Natural killer cell treated with Interleukin-12 subunit alpha and Interleukin-12 subunit beta and Interleukin-15 and Interleukin-18, amount 100 ng/mL, for 72 hours (primary cell): ENCODE results near the gene TRIM34. TPM values are rescaled to one million over a fixed set of nuclear protein-coding genes. Genes with fewer than 3 reads are reported as not detected.

Experiments used
- ATAC-seq, 2 donors: fragments of 150-1000 bp; cut with Tn5 transposase in 1 of 2; sonication (Bioruptor Pico), chemical (Tn5 transposase) in 1 of 2; 2 replicates each; pipeline ENCODE4 v1.10.0; 2021
- DNase-seq: peaks from one replicate; pipeline ENCODE4 v3.0.0; 2022; ENCODE audit warnings: low spot score
- H3K27ac Mint-ChIP-seq, 2 donors: 1 replicate in 1 of 2; 2 replicates in 1 of 2; pipeline ENCODE4 v1.8.0; 2022; ENCODE audit warnings: mixed read lengths in 2 of 2, mild to moderate bottlenecking in 1 of 2, moderate library complexity in 1 of 2
- H3K27me3 Mint-ChIP-seq, 2 donors: 1 replicate in 1 of 2; 2 replicates in 1 of 2; pipeline ENCODE4 v1.8.0; 2022; ENCODE audit warnings: mixed read lengths in 2 of 2
- H3K36me3 Mint-ChIP-seq: one replicate; pipeline ENCODE4 v1.8.0; 2022; ENCODE audit warnings: mixed read lengths
- H3K4me1 Mint-ChIP-seq, 2 donors: 1 replicate in 1 of 2; 2 replicates in 1 of 2; pipeline ENCODE4 v1.8.0; 2022; ENCODE audit warnings: low read depth in 2 of 2, mixed read lengths in 2 of 2, mild to moderate bottlenecking in 1 of 2
- H3K4me3 Mint-ChIP-seq: one replicate; pipeline ENCODE4 v1.8.0; 2022; ENCODE audit warnings: mixed read lengths
- H3K9me3 Mint-ChIP-seq: 2 replicates; pipeline ENCODE4 v1.8.0; 2022; ENCODE audit warnings: mixed read lengths
- total RNA-seq, 2 donors: library from RNA; stranded (reverse); gene quantifications; one replicate each; pipeline ENCODE4 v1.2.3, GENCODE V29; 2022

Gene TRIM34
- total RNA-seq, 2 donors from 2014 or later: 4.3 to 6.2 TPM

- no peaks in the 10 kb centered on the region for H3K4me1 Mint-ChIP-seq
- ATAC-seq: no peak
- no peaks in the 10 kb centered on the region for H3K9me3 Mint-ChIP-seq
- H3K27ac Mint-ChIP-seq: no peak overlapping the region
- no peak overlapping the region for H3K4me3 Mint-ChIP-seq
- DNase-seq: no peak
- no peaks in the 10 kb centered on the region for H3K27me3 Mint-ChIP-seq
- H3K36me3 Mint-ChIP-seq: no peaks in the 10 kb centered on the region
Measured at GRCh38 chr11:5603326-5603725, 21.5 kb upstream of the TRIM34 start.

- ATAC-seq (no peak), DNase-seq (no peak)
- no peak overlapping the region for H3K4me3 Mint-ChIP-seq
Measured at GRCh38 chr11:5604896-5605295, 19.9 kb upstream of the TRIM34 start.

GRCh38 chr11:5605849-5606248 lies 19.0 kb upstream of the TRIM34 start:
- no peaks in the 10 kb centered on the region for H3K9me3 Mint-ChIP-seq
- no peak overlapping the region for H3K4me3 Mint-ChIP-seq
- no peak overlapping the region for H3K27ac Mint-ChIP-seq
- DNase-seq (no peak), ATAC-seq (no peak)
- H3K27me3 Mint-ChIP-seq: no peaks in the 10 kb centered on the region
- H3K4me1 Mint-ChIP-seq: no peaks in the 10 kb centered on the region
- H3K36me3 Mint-ChIP-seq: no peaks in the 10 kb centered on the region

More at GRCh38 chr11:5604896-5605295, 19.9 kb upstream of the TRIM34 start:
- H3K36me3 Mint-ChIP-seq: no peaks in the 10 kb centered on the region
- H3K9me3 Mint-ChIP-seq: no peaks in the 10 kb centered on the region
- H3K27me3 Mint-ChIP-seq: no peaks in the 10 kb centered on the region
- H3K27ac Mint-ChIP-seq: no peak overlapping the region
- no peaks in the 10 kb centered on the region for H3K4me1 Mint-ChIP-seq

- no peak for ATAC-seq
- H3K36me3 Mint-ChIP-seq: no peaks in the 10 kb centered on the region
- H3K4me1 Mint-ChIP-seq: no peaks in the 10 kb centered on the region
- H3K27ac Mint-ChIP-seq: no peak overlapping the region
- H3K27me3 Mint-ChIP-seq: peaks cover 0 to 3% of the 10 kb centered on the region in 2 donors
- no peak overlapping the region for H3K4me3 Mint-ChIP-seq
- no peaks in the 10 kb centered on the region for H3K9me3 Mint-ChIP-seq
- no peak for DNase-seq
Measured at GRCh38 chr11:5608808-5609207, 16.0 kb upstream of the TRIM34 start.

GRCh38 chr11:5610446-5610845 lies 14.4 kb upstream of the TRIM34 start:
- Mint-ChIP-seq H3K27me3 (peaks cover 0 to 3% of the 10 kb centered on the region in 2 donors), H3K36me3 (no peaks in the 10 kb centered on the region), H3K9me3 (no peaks in the 10 kb centered on the region), H3K27ac (no peak overlapping the region), H3K4me1 (no peaks in the 10 kb centered on the region), H3K4me3 (no peak overlapping the region)
- DNase-seq (no peak), ATAC-seq (no peak)

- no peak overlapping the region for H3K4me3 Mint-ChIP-seq
- H3K9me3 Mint-ChIP-seq: no peaks in the 10 kb centered on the region
- ATAC-seq (no peak), DNase-seq (no peak)
- H3K27me3 Mint-ChIP-seq: peaks cover 0 to 3% of the 10 kb centered on the region in 2 donors
- H3K4me1 Mint-ChIP-seq: no peaks in the 10 kb centered on the region
- no peak overlapping the region for H3K27ac Mint-ChIP-seq
- no peaks in the 10 kb centered on the region for H3K36me3 Mint-ChIP-seq
Measured at GRCh38 chr11:5611627-5612026, 13.2 kb upstream of the TRIM34 start.

- Mint-ChIP-seq H3K27me3 (no peaks in the 10 kb centered on the region), H3K4me3 (no peak overlapping the region), H3K4me1 (peaks cover under 1 to 1% of the 10 kb centered on the region in 2 donors), H3K36me3 (no peaks in the 10 kb centered on the region), H3K27ac (no peak overlapping the region), H3K9me3 (no peaks in the 10 kb centered on the region)
- DNase-seq: no peak
- ATAC-seq: no peak
Measured at GRCh38 chr11:5618807-5619206, 6.0 kb upstream of the TRIM34 start.

- peaks cover 17 to 22% of the 10 kb centered on the region in 2 donors for H3K4me1 Mint-ChIP-seq
- H3K27me3 Mint-ChIP-seq: no peaks in the 10 kb centered on the region
- H3K4me3 Mint-ChIP-seq: no peak overlapping the region
- DNase-seq (no peak), ATAC-seq (no peak)
- H3K27ac Mint-ChIP-seq: no peak overlapping the region
- H3K9me3 Mint-ChIP-seq: no peaks in the 10 kb centered on the region
- no peaks in the 10 kb centered on the region for H3K36me3 Mint-ChIP-seq
Measured at GRCh38 chr11:5620651-5621521, 3.9 kb upstream of the TRIM34 start.

- Mint-ChIP-seq H3K27me3 (no peaks in the 10 kb centered on the region), H3K4me1 (peaks cover 24 to 29% of the 10 kb centered on the region in 2 donors), H3K9me3 (no peaks in the 10 kb centered on the region), H3K36me3 (no peaks in the 10 kb centered on the region), H3K4me3 (no peak overlapping the region), H3K27ac (no peak overlapping the region)
- ATAC-seq (no peak), DNase-seq (no peak)
Measured at GRCh38 chr11:5621580-5621979, 3.2 kb upstream of the TRIM34 start.

GRCh38 chr11:5622802-5623201 lies 2.0 kb upstream of the TRIM34 start:
- Mint-ChIP-seq H3K9me3 (no peaks in the 10 kb centered on the region), H3K4me1 (peaks cover 32 to 35% of the 10 kb centered on the region in 2 donors), H3K36me3 (no peaks in the 10 kb centered on the region), H3K27me3 (no peaks in the 10 kb centered on the region), H3K27ac (no peak overlapping the region), H3K4me3 (no peak overlapping the region)
- DNase-seq (no peak), ATAC-seq (no peak)

GRCh38 chr11:5625281-5625680 lies 480 bp downstream of the TRIM34 start:
- DNase-seq (no peak), ATAC-seq (no peak)
- Mint-ChIP-seq H3K4me1 (peaks cover 37 to 40% of the 10 kb centered on the region in 2 donors), H3K27ac (peak overlapping the region; percentile 75 to 84), H3K9me3 (no peaks in the 10 kb centered on the region), H3K27me3 (no peaks in the 10 kb centered on the region), H3K36me3 (no peaks in the 10 kb centered on the region), H3K4me3 (peak overlapping the region; percentile 94)

- Mint-ChIP-seq H3K36me3 (no peaks in the 10 kb centered on the region), H3K27me3 (no peaks in the 10 kb centered on the region), H3K9me3 (no peaks in the 10 kb centered on the region), H3K4me3 (peak overlapping the region; percentile 94), H3K4me1 (peaks cover 44 to 46% of the 10 kb centered on the region in 2 donors), H3K27ac (peak overlapping the region; percentile 75 to 84)
- DNase-seq (no peak), ATAC-seq (no peak)
Measured at GRCh38 chr11:5626196-5626595, 1.4 kb downstream of the TRIM34 start.

GRCh38 chr11:5631417-5631816 lies 6.6 kb downstream of the TRIM34 start:
- ATAC-seq (no peak), DNase-seq (no peak)
- Mint-ChIP-seq H3K27ac (no peak overlapping the region), H3K36me3 (peaks cover 15% of the 10 kb centered on the region), H3K27me3 (no peaks in the 10 kb centered on the region), H3K9me3 (no peaks in the 10 kb centered on the region), H3K4me1 (peaks cover 32 to 37% of the 10 kb centered on the region in 2 donors), H3K4me3 (no peak overlapping the region)

- no peak overlapping the region for H3K27ac Mint-ChIP-seq
- DNase-seq (no peak), ATAC-seq (no peak)
- H3K4me3 Mint-ChIP-seq: peak overlapping the region; percentile 7
- H3K9me3 Mint-ChIP-seq: no peaks in the 10 kb centered on the region
- no peaks in the 10 kb centered on the region for H3K27me3 Mint-ChIP-seq
- peaks cover 25 to 32% of the 10 kb centered on the region in 2 donors for H3K4me1 Mint-ChIP-seq
- H3K36me3 Mint-ChIP-seq: peaks cover 15% of the 10 kb centered on the region
Measured at GRCh38 chr11:5631969-5632635, 7.3 kb downstream of the TRIM34 start.
